ENCODE results near the gene FIZ1. TPM values are rescaled to one million over a fixed set of nuclear protein-coding genes. Genes with fewer than 3 reads are reported as not detected.

The FIZ1 gene
- total RNA-seq, 1 donor from 2014 or later: 20.4 TPM

DNA sequence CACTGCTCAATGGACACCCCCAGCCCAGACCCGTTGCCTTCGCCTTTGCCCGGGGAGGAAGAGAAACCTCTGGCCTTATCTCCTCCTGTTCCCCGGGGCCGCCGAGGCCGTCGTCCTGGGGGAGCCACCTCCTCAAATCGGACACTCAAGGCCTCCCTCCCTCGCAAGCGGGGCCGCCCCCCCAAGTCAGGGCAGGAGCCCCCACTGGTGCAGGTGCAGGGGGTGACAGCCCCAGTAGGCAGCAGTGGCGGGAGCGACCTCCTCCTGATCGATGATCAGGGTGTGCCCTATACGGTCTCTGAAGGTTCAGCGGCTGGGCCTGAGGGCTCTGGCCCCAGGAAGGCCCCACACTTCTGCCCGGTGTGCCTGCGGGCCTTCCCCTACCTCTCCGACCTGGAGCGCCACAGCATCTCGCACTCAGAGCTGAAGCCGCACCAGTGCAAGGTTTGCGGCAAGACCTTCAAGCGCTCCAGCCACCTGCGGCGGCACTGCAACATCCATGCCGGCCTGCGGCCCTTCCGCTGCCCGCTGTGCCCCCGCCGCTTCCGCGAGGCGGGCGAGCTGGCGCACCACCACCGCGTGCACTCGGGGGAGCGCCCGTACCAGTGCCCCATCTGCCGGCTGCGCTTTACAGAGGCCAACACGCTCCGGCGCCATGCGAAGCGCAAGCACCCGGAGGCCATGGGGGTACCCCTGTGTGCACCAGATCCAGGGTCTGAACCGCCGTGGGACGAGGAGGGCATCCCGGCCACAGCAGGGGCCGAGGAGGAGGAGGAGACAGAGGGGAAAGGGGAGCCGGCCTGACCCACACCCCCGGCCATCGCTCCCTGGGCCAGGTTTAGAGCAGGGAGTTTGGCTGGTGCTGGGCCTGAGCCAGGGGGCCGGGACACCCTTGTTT is 3.0 kb upstream of the FIZ1 start:
- peaks cover 3% of the 10 kb centered on the region for H3K27me3 Mint-ChIP-seq
- no peak overlapping the region for H3K27ac Mint-ChIP-seq
- peak; percentile 60 for DNase-seq
- H3K4me3 Mint-ChIP-seq: peak overlapping the region; percentile 87
- peaks cover 3% of the 10 kb centered on the region for H3K9me3 Mint-ChIP-seq
- intact Hi-C loops (cut with micrococcal nuclease): no loop called here
- peaks cover 45% of the 10 kb centered on the region for H3K4me1 Mint-ChIP-seq
- H3K36me3 Mint-ChIP-seq (ENCODE audit: low read depth): peaks cover 28% of the 10 kb centered on the region

DNA sequence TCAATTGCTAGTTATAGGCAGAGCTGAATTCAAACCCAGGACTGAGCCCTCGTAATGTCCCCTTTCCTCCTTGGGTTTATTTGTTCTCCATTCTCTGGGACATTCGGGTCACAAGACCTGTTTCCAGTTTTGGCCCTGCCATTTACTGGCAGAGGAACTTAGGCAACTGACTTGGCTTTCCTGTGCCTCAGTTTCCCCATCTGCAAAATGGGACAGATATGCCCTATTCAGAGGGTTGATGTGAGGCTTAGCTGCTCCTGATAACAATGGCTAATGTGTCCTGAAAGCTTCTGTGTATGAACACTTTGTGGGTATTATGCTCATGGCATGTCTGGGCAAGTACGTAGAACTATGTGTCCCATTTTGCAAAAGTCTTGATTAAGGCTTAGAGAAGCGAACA is 1.8 kb upstream of the FIZ1 start:
- Mint-ChIP-seq H3K27me3 (peaks cover 3% of the 10 kb centered on the region), H3K36me3 (ENCODE audit: low read depth) (peaks cover 31% of the 10 kb centered on the region), H3K9me3 (peaks cover 3% of the 10 kb centered on the region), H3K4me1 (peaks cover 33% of the 10 kb centered on the region), H3K4me3 (peak overlapping the region; percentile 87), H3K27ac (peak overlapping the region; percentile 89)
- intact Hi-C loops (cut with micrococcal nuclease): no loop called here
- DNase-seq: peak; percentile 64

DNA sequence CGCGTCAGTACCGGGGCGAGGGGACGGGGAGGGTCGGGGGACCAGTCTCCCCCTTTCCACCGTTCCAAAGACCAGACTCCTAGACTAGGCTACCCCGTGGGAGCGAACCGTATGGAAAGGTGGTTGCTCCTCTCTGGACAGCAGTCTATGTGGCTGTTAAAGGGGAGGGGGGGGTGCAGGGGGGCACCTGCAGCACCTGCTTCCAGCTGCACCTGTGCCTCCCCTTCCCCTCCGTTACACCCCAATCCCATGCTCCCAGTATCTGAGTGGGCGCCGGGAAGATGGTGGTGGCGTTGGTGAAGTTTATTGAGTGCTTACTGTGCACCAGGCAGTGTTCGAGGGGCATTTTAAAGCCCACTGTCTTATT is 1.3 kb upstream of the FIZ1 start:
- no peak for DNase-seq
- peak overlapping the region; percentile 87 for H3K4me3 Mint-ChIP-seq
- H3K9me3 Mint-ChIP-seq: peaks cover 3% of the 10 kb centered on the region
- intact Hi-C loops (cut with micrococcal nuclease): no loop called here
- H3K36me3 Mint-ChIP-seq (ENCODE audit: low read depth): peaks cover 31% of the 10 kb centered on the region
- H3K4me1 Mint-ChIP-seq: peaks cover 30% of the 10 kb centered on the region
- H3K27me3 Mint-ChIP-seq: no peaks in the 10 kb centered on the region
- peak overlapping the region; percentile 89 for H3K27ac Mint-ChIP-seq

DNA sequence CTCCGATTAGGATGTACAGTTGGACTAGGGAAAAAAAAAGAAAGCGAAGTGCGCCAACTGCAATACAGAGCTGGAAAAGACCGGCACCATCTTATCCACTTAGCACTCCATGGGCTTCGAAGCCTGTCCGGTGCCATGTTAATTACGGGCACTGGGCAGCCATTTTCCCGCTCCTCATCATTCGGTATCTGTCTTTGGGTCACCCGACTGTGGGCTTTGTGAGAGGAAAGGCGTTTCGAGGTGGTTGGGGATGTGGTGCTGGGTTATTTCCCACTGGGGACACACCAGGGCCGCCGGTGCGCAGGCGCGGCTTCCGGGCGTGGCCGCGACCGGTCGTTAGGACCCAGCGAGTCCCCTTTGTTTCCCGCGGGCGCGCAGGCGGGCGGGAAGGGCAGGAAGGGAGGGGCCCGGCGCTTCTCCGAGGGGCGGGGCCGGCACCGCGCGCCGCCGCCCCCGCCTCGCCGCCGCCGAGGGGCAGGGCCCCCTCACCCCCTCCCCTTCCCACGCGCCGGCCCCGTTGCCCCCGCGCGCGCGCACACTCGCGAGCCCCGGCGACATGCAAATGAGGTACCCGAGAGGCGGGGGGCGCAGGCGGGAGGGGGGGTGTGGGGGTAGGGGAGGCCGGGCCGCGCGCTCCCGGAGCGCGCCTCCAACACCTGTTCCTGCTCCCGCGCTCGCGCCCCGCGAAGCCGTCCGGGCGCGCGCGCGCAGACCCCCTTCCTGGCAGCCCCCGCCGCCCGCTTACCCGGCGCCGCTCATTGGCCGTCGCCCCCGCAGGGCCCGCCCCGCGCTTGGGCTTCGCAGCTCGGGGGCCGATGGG is 735 bp upstream of the FIZ1 start, which contains the start of gene ZNF524:
Gene ZNF524, plus strand, starts transcription at position 447 of the 820 bp plus-strand sequence. CDS start 1,825 bp downstream, outside the sequence.
- no peaks in the 10 kb centered on the region for H3K27me3 Mint-ChIP-seq
- H3K27ac Mint-ChIP-seq: peak within 1 kb of the TSS; percentile 98
- peaks cover 32% of the 10 kb centered on the region for H3K4me1 Mint-ChIP-seq
- intact Hi-C loops (cut with micrococcal nuclease): loop anchor here (1.0 to 5.0 kb wide), 10 partner anchors 13 to 483 kb away; partner anchors contain the start of genes KMT5C, PPP1R12C, PPP6R1 and RPL28
- peaks cover 37% of the 10 kb centered on the region for H3K36me3 Mint-ChIP-seq (ENCODE audit: low read depth)
- DNase-seq: peak; percentile 96
- peaks cover 5% of the 10 kb centered on the region for H3K9me3 Mint-ChIP-seq
- H3K4me3 Mint-ChIP-seq: peak within 1 kb of the TSS; percentile 88

DNA sequence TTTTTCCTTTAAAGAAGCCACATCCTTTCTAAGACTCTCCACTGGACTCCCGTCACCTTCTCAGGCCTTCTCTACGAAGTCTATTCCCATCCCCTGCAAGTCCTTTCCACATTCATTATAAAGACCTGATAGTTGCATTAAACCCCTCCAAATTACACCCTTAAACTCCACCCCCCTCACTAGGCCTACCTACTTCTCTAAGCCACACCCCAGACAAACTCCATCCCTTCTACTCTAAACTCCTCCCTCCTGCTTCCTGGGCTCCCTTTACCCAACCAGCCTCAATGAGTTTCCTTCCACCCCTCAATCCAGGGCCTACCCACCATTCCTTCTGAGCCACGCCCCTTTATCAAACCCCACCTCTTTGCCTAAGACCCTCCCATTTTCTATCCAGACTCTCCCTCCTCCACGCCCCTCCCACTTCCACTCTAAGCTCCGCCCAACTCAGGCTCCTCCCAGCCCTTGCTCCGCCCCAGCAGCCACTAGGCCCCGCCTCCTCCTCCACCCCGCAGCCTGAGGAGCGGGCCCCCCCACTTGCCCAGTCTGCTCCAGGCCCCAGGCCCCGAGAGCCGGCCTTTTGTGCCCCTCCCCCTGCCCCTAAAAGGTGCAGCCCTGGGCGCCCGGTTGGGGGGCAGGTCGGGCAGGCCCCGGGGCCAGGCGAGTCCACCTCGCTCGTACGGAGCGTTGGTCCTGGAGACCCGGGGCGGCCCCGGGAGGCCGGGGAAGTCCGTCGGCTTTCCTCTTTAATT is 424 bp downstream of the FIZ1 start:
- Mint-ChIP-seq H3K4me3 (peak overlapping the region; percentile 88), H3K27me3 (no peaks in the 10 kb centered on the region), H3K4me1 (peaks cover 29% of the 10 kb centered on the region), H3K9me3 (peaks cover 8% of the 10 kb centered on the region), H3K27ac (peak overlapping the region; percentile 98), H3K36me3 (ENCODE audit: low read depth) (peaks cover 42% of the 10 kb centered on the region)
- DNase-seq: peak; percentile 99
- intact Hi-C loops (cut with micrococcal nuclease): loop anchor here (1.0 to 5.0 kb wide), 10 partner anchors 12 to 482 kb away; partner anchors contain the start of genes KMT5C, PPP1R12C, PPP6R1 and RPL28

DNA sequence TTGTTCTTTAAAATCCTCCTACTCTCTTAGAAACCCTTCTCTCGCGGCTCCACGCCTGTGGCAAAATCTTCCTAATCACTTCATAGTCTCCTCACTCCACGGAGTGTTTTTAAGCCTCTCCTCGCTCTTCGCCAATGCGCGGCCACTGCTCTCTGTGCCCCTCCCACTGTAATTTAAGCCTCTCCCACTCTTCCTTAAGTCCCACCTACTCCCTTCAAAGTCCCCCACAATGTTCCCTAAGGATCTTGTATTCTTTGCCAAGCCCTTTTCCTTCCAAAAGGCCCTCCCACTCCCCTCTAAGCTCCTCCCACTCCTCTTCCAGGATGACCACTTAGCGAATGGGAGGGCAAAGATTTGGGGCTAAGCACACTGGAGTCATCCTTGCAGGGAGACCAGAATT is 1.3 kb downstream of the FIZ1 start:
- Mint-ChIP-seq H3K4me3 (no peak overlapping the region), H3K9me3 (peaks cover 8% of the 10 kb centered on the region), H3K27ac (peak overlapping the region; percentile 32), H3K4me1 (peaks cover 23% of the 10 kb centered on the region), H3K27me3 (no peaks in the 10 kb centered on the region), H3K36me3 (ENCODE audit: low read depth) (peaks cover 39% of the 10 kb centered on the region)
- DNase-seq: no peak
- intact Hi-C loops (cut with micrococcal nuclease): loop anchor here (2.0 to 5.0 kb wide), 2 partner anchors 17 to 211 kb away; partner anchors contain the start of genes RPL28 and ZNF579

DNA sequence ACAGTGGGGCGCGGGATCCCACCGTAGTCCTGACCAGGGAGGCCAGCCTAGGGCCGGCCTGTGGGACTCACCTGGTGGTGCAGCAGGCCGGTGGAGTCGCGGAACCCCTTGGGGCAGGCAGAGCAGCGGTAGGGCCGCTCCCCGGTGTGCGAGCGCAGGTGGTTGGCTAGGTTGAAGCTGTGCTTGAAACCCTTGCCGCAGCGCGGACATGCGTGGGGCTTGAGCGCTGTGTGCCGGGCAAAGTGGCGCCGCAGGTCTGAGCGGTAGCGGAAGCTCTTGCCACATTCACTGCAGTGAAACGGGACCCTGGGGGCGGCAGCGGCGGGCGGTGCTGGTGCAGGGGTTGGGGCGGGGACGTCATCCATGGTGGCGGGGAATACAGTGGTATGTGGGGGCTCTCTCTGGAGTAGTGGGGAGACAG is 1.8 kb downstream of the FIZ1 start:
- no peak for DNase-seq
- Mint-ChIP-seq H3K27me3 (no peaks in the 10 kb centered on the region), H3K4me1 (peaks cover 23% of the 10 kb centered on the region), H3K4me3 (no peak overlapping the region), H3K27ac (no peak overlapping the region), H3K36me3 (ENCODE audit: low read depth) (peaks cover 38% of the 10 kb centered on the region), H3K9me3 (peaks cover 8% of the 10 kb centered on the region)
- intact Hi-C loops (cut with micrococcal nuclease): loop anchor here (5.0 kb wide), 1 partner anchor 210 kb away; the partner anchor contains the start of gene RPL28

DNA sequence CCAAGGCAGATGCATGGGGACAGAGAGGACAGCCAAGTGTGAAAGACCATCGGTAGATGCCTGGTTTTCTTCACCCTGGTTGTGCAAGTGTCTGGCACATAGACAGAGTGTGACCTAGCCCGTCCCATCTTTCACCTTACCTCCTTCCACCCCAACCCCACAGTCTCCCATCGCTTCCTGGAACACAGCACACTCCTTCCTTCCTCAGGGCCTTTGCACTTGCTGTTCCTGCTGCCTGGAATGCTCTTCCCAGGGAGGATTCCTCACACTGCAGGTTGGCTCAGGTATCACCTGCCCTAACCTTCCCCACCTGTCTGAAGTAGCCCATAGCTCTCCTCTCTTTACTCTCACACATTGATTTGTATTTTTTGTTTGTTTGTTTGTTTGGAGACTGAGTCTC is 3.0 kb downstream of the FIZ1 start:
- no peak overlapping the region for H3K27ac Mint-ChIP-seq
- DNase-seq: no peak
- peaks cover 8% of the 10 kb centered on the region for H3K9me3 Mint-ChIP-seq
- H3K27me3 Mint-ChIP-seq: no peaks in the 10 kb centered on the region
- intact Hi-C loops (cut with micrococcal nuclease): loop anchor here (5.0 kb wide), 1 partner anchor 209 kb away; the partner anchor contains the start of gene RPL28
- H3K36me3 Mint-ChIP-seq (ENCODE audit: low read depth): peaks cover 38% of the 10 kb centered on the region
- H3K4me1 Mint-ChIP-seq: peaks cover 17% of the 10 kb centered on the region
- no peak overlapping the region for H3K4me3 Mint-ChIP-seq

DNA sequence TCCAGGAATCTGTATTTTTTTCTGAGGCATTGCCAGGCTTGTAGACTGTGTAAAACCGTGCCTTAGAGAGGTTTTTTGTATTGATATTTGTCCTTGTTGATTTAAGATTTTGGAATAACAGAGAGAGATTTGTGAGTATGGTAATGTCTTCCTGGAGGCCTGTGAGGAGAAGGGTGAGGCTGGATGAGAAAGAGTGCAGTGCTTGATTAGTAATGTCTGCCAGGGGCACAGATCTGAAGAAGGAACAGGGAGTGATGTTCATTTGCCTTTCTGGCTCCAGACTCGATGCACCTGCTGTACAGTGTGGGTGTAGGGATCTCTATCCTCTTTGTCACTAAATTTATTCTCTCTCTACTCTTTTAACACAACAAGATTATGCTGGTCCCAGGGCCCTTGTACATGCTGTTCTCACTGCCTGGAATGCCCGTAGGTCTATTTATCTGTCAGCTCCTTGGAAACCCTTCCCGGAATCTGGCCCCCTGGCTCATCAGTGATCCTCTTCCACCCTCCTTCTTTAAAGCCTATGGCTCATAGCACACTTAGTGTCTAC is 4.2 kb downstream of the FIZ1 start:
- H3K4me3 Mint-ChIP-seq: no peak overlapping the region
- H3K36me3 Mint-ChIP-seq (ENCODE audit: low read depth): peaks cover 39% of the 10 kb centered on the region
- peak overlapping the region; percentile 16 for H3K27ac Mint-ChIP-seq
- no peaks in the 10 kb centered on the region for H3K27me3 Mint-ChIP-seq
- peaks cover 8% of the 10 kb centered on the region for H3K9me3 Mint-ChIP-seq
- intact Hi-C loops (cut with micrococcal nuclease): loop anchor here (5.0 kb wide), 1 partner anchor 208 kb away; the partner anchor contains the start of gene RPL28
- no peak for DNase-seq
- H3K4me1 Mint-ChIP-seq: peaks cover 13% of the 10 kb centered on the region

DNA sequence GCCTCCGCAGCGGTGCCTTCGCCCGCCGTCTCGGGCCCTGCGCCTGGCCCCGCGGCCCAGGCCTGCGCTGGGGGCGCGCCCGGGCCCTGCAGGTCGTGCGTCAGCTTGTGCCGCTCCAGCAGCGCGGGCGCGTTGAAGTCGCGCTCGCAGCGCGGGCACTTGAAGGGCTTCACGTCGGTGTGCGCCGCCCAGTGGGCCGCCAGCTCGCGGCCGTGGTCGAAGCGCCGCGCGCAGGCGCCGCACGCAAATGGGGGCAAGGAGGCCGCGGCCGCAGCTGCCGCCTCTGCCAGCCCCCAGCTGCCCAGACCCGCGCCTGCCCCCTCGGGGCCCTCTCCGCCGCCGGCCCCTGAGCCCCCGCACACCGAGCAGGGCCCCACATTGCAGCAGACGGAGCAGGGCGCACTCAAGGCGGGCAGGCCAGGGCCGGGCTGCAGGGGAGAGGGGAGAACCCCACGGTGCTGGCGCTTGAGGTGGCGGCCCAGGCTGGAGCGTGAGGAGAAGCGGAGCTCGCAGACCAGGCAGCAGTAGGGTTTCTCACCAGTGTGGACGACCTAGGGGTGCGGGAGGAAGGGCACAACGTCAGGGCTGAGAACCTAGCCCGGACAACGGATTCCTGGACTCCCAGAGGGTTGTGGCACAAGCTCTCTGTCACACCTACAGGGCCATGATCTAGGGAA is 6.1 kb downstream of the FIZ1 start:
- Mint-ChIP-seq H3K27ac (no peak overlapping the region), H3K9me3 (peaks cover 5% of the 10 kb centered on the region), H3K36me3 (ENCODE audit: low read depth) (peaks cover 35% of the 10 kb centered on the region), H3K4me3 (no peak overlapping the region), H3K27me3 (no peaks in the 10 kb centered on the region), H3K4me1 (peaks cover 8% of the 10 kb centered on the region)
- intact Hi-C loops (cut with micrococcal nuclease): no loop called here
- DNase-seq: no peak

DNA sequence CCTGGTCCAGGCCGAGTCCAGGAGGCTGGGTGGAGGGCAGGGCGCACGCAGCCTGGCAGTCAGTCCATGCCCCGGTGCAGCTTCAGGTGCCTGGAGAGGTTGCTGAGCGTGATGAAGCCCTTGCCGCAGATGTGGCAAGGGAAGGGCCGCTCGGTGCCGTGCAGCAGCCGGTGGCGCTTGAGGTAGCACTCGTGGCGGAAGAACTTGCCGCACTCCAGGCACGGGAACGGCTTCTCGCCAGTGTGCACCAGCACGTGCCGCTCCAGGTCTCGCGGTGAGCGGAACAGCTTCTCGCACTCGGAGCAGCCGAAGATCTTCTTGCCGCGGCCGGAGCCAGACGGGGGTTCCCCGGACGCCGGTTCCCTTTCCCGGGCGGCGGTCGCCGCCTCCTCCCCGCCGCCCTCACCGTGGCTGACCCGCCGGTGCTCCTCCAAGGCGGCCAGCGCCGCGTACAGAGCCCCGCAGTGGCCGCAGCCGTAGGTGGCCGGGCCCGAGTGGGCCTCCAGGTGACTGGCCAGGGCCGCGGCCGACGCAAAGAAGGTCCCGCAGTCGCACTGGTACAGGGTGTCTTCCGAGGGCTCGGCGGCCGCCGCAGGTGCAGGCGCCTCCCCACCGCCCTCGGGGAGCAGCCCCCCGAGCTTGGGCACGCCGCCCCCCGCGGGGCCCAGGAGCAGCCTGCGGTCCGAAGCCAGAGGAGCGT is 6.8 kb downstream of the FIZ1 start:
- Mint-ChIP-seq H3K36me3 (ENCODE audit: low read depth) (peaks cover 33% of the 10 kb centered on the region), H3K9me3 (peaks cover 5% of the 10 kb centered on the region), H3K4me3 (no peak overlapping the region), H3K27me3 (no peaks in the 10 kb centered on the region), H3K27ac (no peak overlapping the region), H3K4me1 (peaks cover 5% of the 10 kb centered on the region)
- intact Hi-C loops (cut with micrococcal nuclease): no loop called here
- no peak for DNase-seq

DNA sequence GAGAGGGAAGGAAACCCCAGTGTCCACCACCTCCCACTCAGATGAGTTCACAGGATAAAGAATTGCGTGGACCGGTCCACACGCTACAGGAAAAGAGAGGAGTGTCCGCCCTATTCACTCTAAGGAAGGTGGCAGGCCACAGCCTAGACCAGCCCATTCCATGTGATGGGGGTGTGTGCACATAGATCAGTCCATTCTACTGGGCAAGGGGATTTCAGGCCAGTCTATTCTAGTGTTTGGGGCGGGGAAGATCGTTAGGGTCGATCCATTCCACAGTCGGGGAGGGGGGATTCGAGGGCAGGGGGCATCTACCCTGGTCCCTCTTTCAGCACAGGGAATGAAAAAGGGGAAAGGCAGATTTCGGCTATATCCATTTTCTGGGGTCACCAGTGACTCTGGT is 7.8 kb downstream of the FIZ1 start:
- DNase-seq: no peak
- Mint-ChIP-seq H3K9me3 (peaks cover 5% of the 10 kb centered on the region), H3K4me3 (no peak overlapping the region), H3K36me3 (ENCODE audit: low read depth) (peaks cover 28% of the 10 kb centered on the region), H3K4me1 (peaks cover 12% of the 10 kb centered on the region), H3K27me3 (peaks cover 7% of the 10 kb centered on the region), H3K27ac (no peak overlapping the region)
- intact Hi-C loops (cut with micrococcal nuclease): no loop called here
